SK-N-MC (cell line): Measurements from ENCODE around the gene ANKS1B.

Experiments used
- DNase-seq: peaks from one replicate; pipeline ENCODE4 v3.0.0-alpha.2; 2011; ENCODE audit warnings: low read depth, low spot score
- H3K27ac ChIP-seq: fragments of 200-600 bp; sonication (generic); 2 replicates; pipeline ENCODE4 v1.5.1; 2016; ENCODE audit warnings: mixed run types
- H3K36me3 ChIP-seq: fragments of 200-600 bp; sonication (generic); 2 replicates; pipeline ENCODE4 v1.6.1; 2017; ENCODE audit warnings: antibody characterized with exemption, low read length, mixed read lengths; ENCODE audit not compliant: insufficient read depth
- H3K4me3 ChIP-seq: fragments of 200-600 bp; sonication (generic); 2 replicates; pipeline ENCODE4 v1.5.1; 2016
- H3K9ac ChIP-seq: fragments of 200-600 bp; sonication (generic); 2 replicates; pipeline ENCODE4 v1.8.0; 2017; ENCODE audit warnings: mixed run types, mixed read lengths; ENCODE audit not compliant: insufficient read length
- H3K9me3 ChIP-seq: fragments of 200-600 bp; sonication (generic); 2 replicates; pipeline ENCODE4 v1.6.1; 2017; ENCODE audit warnings: low read depth, mild to moderate bottlenecking, antibody characterized with exemption, low read length, moderate library complexity, mixed read lengths
- EZH2 ChIP-seq: fragments of 200-600 bp; sonication (generic); IDR thresholded peaks from one replicate; pipeline ENCODE4 v1.6.1; 2017; ENCODE audit warnings: antibody characterized with exemption
- FOXP2 ChIP-seq: optimal IDR thresholded peaks from 2 replicates; pipeline ENCODE3; 2011; ENCODE audit warnings: mild to moderate bottlenecking, moderate library complexity; ENCODE audit not compliant: insufficient read depth; ENCODE audit errors: extremely low read length, control extremely low read depth
- POLR2AphosphoS5 ChIP-seq: IDR thresholded peaks from 2 replicates; pipeline ENCODE4 v1.6.1; 2012; ENCODE audit warnings: mild to moderate bottlenecking, low read depth, low read length, borderline replicate concordance

Gene ANKS1B

DNA sequence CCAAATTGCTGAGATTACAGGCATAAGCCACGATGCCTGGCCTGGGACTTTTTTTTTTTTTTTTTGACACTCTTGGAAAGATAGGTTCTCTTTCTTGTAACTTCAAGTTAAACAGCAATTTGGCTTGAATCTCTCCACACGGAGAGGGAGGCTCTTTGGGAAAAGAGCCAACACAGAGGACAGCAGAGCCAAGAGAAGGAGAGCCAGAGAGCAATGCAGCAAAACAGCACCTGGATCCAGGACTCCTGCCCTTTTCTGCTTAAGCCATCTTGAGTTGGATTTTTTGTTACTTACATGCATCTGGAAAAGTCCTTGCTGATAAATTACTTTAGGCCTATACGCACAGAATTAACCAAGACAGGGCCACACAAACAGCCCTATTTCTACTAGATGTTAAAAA lies 1162.9 kb downstream of the ANKS1B start:
- no peak overlapping the region; the same call in 1 of the 2 replicates for H3K27ac ChIP-seq
- DNase-seq = no peak
- no peaks in the 10 kb centered on the region for H3K36me3 ChIP-seq
- H3K4me3 ChIP-seq = no peak overlapping the region
- no peak overlapping the region for H3K9ac ChIP-seq
- no peaks in the 10 kb centered on the region for H3K9me3 ChIP-seq
- TF ChIP-seq POLR2AphosphoS5 (no peak), FOXP2 (no peak), EZH2 (no peak)

DNA sequence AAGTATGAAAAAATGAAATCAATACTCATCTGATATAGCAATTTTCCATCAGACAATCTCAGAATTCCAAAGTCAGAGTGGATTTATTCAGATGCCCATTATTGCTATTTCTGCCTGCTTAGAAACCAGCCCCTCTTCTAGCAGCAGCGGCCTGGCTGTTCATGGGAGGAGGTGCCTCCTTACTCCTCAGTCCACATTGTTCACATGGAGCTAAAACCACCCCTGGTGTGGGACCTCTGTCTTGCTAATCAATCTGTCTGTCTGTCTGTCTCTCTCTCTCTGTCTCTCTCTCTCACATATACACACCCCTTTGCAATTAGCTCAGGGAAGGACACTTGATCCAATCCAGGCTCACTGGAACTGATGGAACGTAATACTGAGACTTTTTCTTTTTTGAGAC lies 1163.5 kb downstream of the ANKS1B start:
- no peaks in the 10 kb centered on the region for H3K36me3 ChIP-seq
- H3K27ac ChIP-seq = peak overlapping the region; percentile 83; the same call in 1 of the 2 replicates
- TF ChIP-seq EZH2 (no peak), POLR2AphosphoS5 (no peak), FOXP2 (no peak)
- no peak for DNase-seq
- no peaks in the 10 kb centered on the region for H3K9me3 ChIP-seq
- H3K9ac ChIP-seq = no peak overlapping the region
- no peak overlapping the region for H3K4me3 ChIP-seq

DNA sequence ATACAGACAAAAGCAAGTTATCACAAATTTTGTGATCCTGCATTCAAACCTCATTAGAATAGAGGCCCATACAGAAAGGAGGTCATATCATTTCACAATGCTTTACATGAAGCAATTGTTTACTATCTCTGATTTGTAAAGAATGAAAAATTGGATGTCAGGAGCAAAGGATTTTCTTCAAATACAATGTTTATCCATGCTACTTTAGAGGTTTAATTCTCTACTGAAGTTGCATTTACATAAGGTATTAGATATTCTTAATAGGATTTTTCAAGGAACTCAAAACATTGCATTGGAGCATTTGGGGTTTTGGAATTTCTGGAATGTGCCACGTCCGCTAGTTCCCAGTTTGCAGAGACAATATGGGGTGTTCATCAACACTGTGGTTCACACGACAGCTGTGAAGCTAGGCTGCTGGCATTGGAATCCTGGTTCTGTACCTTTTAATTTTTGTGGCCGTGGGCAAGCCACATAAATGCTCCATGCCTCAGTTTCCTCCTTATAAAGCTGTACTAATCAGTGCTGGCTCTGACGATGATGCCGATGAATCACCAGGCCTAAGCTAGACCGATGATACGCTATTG lies 1164.8 kb downstream of the ANKS1B start:
- peak overlapping the region; percentile 83 for H3K27ac ChIP-seq
- no peaks in the 10 kb centered on the region for H3K9me3 ChIP-seq
- H3K36me3 ChIP-seq = no peaks in the 10 kb centered on the region
- 0 out of 2 replicates have a peak overlapping the region, but pooled peaks have one; percentile 9 for H3K4me3 ChIP-seq
- TF ChIP-seq EZH2 = no peak
- no peak for TF ChIP-seq POLR2AphosphoS5
- no peak for TF ChIP-seq FOXP2
- DNase-seq = no peak
- H3K9ac ChIP-seq = peak overlapping the region; percentile 14

DNA sequence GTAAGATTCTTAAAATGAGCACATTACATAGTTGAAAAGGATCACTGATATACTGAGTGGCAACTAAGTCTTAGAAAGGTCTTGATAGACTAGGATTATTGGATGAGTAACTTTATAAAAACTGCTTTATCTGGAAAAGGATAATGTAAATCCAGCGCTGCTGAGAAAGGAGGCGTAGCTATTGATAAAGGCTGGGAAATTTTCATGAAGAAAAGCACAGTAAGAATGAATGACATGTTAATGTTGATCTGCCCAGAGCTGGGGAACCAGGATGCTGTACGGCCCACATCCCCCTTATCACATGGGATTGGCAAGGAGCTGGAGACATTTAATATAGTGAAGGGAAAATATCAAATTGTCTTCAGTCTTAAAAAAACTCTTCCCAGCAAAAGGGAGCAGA lies 1165.7 kb downstream of the ANKS1B start:
- Histone ChIP-seq H3K27ac (peak overlapping the region; percentile 83), H3K4me3 (no peak overlapping the region), H3K36me3 (no peaks in the 10 kb centered on the region), H3K9me3 (no peaks in the 10 kb centered on the region), H3K9ac (no peak overlapping the region)
- TF ChIP-seq POLR2AphosphoS5 (no peak), EZH2 (no peak), FOXP2 (no peak)
- DNase-seq = no peak

DNA sequence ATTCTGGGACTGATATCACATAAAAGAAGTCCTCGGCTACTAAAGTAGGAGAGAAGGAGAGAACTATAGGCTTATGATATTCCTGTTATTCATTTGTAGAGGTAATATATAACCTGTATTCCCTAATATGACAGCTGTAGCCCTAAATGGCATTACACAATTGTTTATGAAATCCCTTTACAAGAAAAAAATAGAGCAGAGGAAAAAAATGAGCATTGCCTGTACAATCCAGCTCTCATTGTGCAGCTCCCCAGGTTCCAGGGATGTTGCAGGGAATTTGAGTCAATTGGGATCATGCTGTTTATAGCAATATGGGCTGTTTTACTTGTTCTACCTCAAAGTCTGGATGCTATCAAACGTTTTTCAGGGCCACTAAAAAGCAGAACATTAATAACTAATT lies 1166.5 kb downstream of the ANKS1B start:
- Histone ChIP-seq H3K27ac (no peak overlapping the region), H3K36me3 (no peaks in the 10 kb centered on the region), H3K4me3 (no peak overlapping the region), H3K9ac (no peak overlapping the region), H3K9me3 (no peaks in the 10 kb centered on the region)
- DNase-seq = no peak
- no peak for TF ChIP-seq EZH2
- no peak for TF ChIP-seq FOXP2
- TF ChIP-seq POLR2AphosphoS5 = no peak

DNA sequence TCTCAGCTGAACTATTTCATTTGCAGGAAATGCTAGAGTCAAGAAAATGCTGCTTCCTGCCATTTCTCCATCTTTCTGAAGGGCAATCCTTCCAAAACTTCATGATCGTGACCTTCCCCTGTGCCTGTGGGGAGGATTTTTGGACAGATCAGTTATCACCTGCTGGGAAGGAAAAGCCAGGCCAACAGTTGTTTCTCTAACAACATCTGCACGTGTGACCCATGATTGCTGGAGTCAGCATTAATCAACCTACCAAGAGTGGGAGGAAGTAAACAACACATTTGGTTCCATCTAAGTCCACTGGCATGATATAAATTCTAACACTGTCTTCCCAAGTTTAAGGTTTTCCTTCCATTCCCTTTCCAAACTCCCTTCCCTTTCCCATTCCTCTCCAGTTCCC lies 1167.0 kb downstream of the ANKS1B start:
- Histone ChIP-seq H3K9ac (no peak overlapping the region), H3K27ac (no peak overlapping the region), H3K9me3 (no peaks in the 10 kb centered on the region), H3K4me3 (no peak overlapping the region), H3K36me3 (no peaks in the 10 kb centered on the region)
- TF ChIP-seq EZH2 = no peak
- no peak for TF ChIP-seq FOXP2
- DNase-seq = no peak

DNA sequence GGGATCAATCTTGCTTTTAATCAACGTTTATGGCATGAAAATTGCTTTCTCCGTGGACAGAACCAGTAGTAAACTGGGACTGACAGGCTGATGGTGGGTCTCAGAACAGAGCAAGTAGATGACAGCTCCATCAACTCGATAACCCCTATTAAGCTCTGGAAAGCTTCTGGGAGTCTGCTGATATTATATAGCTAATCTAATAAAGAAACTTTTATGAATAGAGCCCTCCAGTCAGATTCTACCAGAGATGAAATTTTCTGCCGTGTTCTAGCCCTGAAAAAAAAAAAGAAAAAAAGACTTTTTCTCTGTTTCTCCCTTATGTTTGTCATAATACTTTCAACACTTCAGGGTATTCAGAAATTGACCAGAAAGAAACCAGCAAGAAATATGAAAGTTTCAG lies 1168.0 kb downstream of the ANKS1B start:
- Histone ChIP-seq H3K9me3 (no peaks in the 10 kb centered on the region), H3K9ac (no peak overlapping the region), H3K27ac (peak overlapping the region; percentile 0; the same call in 1 of the 2 replicates), H3K4me3 (no peak overlapping the region), H3K36me3 (no peaks in the 10 kb centered on the region)
- TF ChIP-seq EZH2 (no peak), POLR2AphosphoS5 (no peak), FOXP2 (no peak)
- no peak for DNase-seq

DNA sequence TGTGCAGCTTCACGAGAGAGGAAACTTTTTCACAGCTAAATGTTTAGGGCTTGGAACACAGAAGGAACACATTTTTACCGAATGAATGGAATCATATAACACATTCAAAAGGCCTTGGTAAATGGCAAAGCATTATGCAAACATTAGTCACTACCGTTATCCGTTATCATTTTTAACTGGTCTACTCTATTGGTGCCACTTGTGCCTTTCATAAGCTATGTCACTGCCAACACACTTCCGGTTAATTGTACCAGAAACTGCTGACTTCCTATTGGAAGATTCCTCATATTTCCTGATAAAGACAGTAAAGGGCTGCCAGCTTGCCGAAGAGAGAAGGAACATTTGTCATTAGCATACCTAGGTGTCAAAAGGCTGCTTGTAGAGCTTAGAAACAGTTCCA lies 1170.5 kb downstream of the ANKS1B start:
- peak overlapping the region; percentile 82 for H3K27ac ChIP-seq
- peak overlapping the region; percentile 41; the same call in 1 of the 2 replicates for H3K4me3 ChIP-seq
- no peaks in the 10 kb centered on the region for H3K36me3 ChIP-seq
- H3K9me3 ChIP-seq = no peaks in the 10 kb centered on the region
- no peak overlapping the region for H3K9ac ChIP-seq
- no peak for DNase-seq
- TF ChIP-seq POLR2AphosphoS5 (0 out of 2 replicates have a peak, but pooled peaks have one; percentile 21), EZH2 (no peak)

DNA sequence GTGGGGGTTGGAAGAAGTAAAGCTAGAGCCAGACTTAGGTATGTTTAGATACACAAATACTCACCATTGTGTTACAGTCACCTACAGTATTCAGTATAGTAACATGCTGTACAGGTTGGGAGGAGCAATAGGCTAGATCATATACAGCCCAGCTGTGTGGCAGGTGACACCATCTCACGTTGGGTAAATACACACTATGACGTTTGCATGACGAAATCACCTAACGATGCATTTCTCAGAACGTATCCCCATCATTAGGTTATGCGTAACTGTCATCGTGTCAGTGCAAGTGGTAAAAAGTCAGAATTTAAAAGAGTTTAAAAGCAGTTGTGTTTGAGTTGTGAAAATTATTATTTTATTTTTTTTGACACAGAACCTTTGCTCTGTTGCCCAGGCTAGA lies 1172.5 kb downstream of the ANKS1B start:
- Histone ChIP-seq H3K9me3 (no peaks in the 10 kb centered on the region), H3K27ac (no peak overlapping the region), H3K9ac (no peak overlapping the region), H3K36me3 (no peaks in the 10 kb centered on the region), H3K4me3 (no peak overlapping the region)
- DNase-seq = no peak
- no peak for TF ChIP-seq EZH2
- no peak for TF ChIP-seq FOXP2
- TF ChIP-seq POLR2AphosphoS5 = no peak
